GM12878 (cell line): ENCODE measurements around the gene CENPS.
"Not testable (repeated sequence)": the region's sequence is repeated elsewhere in the genome, so short reads cannot be mapped to it uniquely, and the experiment has no call there.

Source experiments
- POLR2A ChIP-seq: IDR thresholded peaks from 2 replicates; pipeline ENCODE4 v1.6.1; 2011; ENCODE audit warnings: low read depth, mild to moderate bottlenecking, low read length
- TF ChIP-seq, protein P1 (sequence below): IDR thresholded peaks from 2 replicates; pipeline ENCODE4 v1.6.1; 2011; ENCODE audit warnings: low read depth, low read length, improper control_type of control experiment, borderline replicate concordance

DNA sequence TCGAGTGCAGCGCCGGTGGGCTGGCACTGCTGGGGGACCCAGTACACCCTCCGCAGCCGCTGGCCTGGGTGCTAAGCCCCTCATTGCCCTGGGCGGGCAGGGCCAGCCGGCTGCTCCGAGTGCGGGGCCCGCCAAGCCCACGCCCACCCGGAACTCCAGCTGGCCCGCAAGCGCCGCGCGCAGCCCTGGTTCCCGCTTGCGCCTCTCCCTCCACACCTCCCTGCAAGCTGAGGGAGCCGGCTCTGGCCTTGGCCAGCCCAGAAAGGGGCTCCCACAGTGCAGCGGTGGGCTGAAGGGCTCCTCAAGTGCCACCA, 3.7 kb upstream of the CENPS start:
- TF ChIP-seq POLR2A, result not testable (repeated sequence)
- TF ChIP-seq, protein P1, sequence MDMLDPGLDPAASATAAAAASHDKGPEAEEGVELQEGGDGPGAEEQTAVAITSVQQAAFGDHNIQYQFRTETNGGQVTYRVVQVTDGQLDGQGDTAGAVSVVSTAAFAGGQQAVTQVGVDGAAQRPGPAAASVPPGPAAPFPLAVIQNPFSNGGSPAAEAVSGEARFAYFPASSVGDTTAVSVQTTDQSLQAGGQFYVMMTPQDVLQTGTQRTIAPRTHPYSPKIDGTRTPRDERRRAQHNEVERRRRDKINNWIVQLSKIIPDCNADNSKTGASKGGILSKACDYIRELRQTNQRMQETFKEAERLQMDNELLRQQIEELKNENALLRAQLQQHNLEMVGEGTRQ, result not testable (repeated sequence)
